GM18526 (cell line): ENCODE results near the gene CXCR6.

Experiments used
- POLR2A ChIP-seq: IDR thresholded peaks from 3 replicates; pipeline ENCODE4 v1.6.1; 2011; ENCODE audit not compliant: insufficient read length; ENCODE audit errors: extremely low read depth

CXCR6 gene

GRCh38 chr3:45943207-45943846, at the start of gene CXCR6:
Gene CXCR6 (plus strand): TSS chr3:45943464. CDS start chr3:45946482, 3,018 bp downstream.
- TF ChIP-seq POLR2A: no peak

GRCh38 chr3:45894015-45894414, 49.2 kb upstream of the CXCR6 start:
- no peak for TF ChIP-seq POLR2A

- TF ChIP-seq POLR2A: no peak
These were observed 47.4 kb upstream of the CXCR6 start for GRCh38 chr3:45895686-45896468.

GRCh38 chr3:45896956-45897355, 46.3 kb upstream of the CXCR6 start:
- TF ChIP-seq POLR2A: no peak

GRCh38 chr3:45904931-45905330, 38.3 kb upstream of the CXCR6 start:
- TF ChIP-seq POLR2A: no peak

- no peak for TF ChIP-seq POLR2A
These were observed 37.5 kb upstream of the CXCR6 start for GRCh38 chr3:45905755-45906154.

GRCh38 chr3:45906681-45907407, 36.4 kb upstream of the CXCR6 start:
- TF ChIP-seq POLR2A: no peak

GRCh38 chr3:45907769-45908705, 35.2 kb upstream of the CXCR6 start:
- no peak for TF ChIP-seq POLR2A

GRCh38 chr3:45908761-45909160, 34.5 kb upstream of the CXCR6 start:
- no peak for TF ChIP-seq POLR2A

- no peak for TF ChIP-seq POLR2A
These were observed 33.7 kb upstream of the CXCR6 start for GRCh38 chr3:45909542-45909941.

GRCh38 chr3:45910892-45911291, 32.4 kb upstream of the CXCR6 start:
- no peak for TF ChIP-seq POLR2A

- no peak for TF ChIP-seq POLR2A
These were observed 31.6 kb upstream of the CXCR6 start for GRCh38 chr3:45911511-45912226.

- no peak for TF ChIP-seq POLR2A
These were observed 30.8 kb upstream of the CXCR6 start for GRCh38 chr3:45912435-45912834.

GRCh38 chr3:45914362-45915058, 28.8 kb upstream of the CXCR6 start:
- no peak for TF ChIP-seq POLR2A

- no peak for TF ChIP-seq POLR2A
These were observed 28.2 kb upstream of the CXCR6 start for GRCh38 chr3:45915059-45915439.
